Aorta (tissue), 5 donors: ENCODE measurements around the gene RETREG1. TPM values are rescaled to one million over a fixed set of nuclear protein-coding genes. Genes with fewer than 3 reads are reported as not detected.
A peak's percentile ranks its signal among the peaks of the same experiment; 100 is the strongest.

Experiments used
- ATAC-seq: fragments of 200-7000 bp; cut with Tn5 transposase; one replicate; pipeline ENCODE4 v1.9.1; 2022; ENCODE audit warnings: moderate library complexity; ENCODE audit not compliant: low FRiP score
- DNase-seq, 2 donors: peaks; one replicate each; pipeline ENCODE4 v3.0.0-alpha.2; 2020
- H3K27ac ChIP-seq, 2 donors: one replicate each; pipeline ENCODE4 v1.5.1; 2013; ENCODE audit warnings: low read length in 2 of 2, mild to moderate bottlenecking in 2 of 2, moderate library complexity in 2 of 2, control low read depth in 1 of 2, inconsistent platforms in 1 of 2, low read depth in 1 of 2
- H3K27me3 ChIP-seq, 2 donors: one replicate each; pipeline ENCODE4 v1.6.1; 2013; ENCODE audit warnings: control low read depth in 1 of 2, low read length in 1 of 2, mild to moderate bottlenecking in 1 of 2, moderate library complexity in 1 of 2; ENCODE audit not compliant: insufficient read depth in 2 of 2, control insufficient read depth in 1 of 2
- H3K36me3 ChIP-seq, 2 donors: one replicate each; pipeline ENCODE4 v1.6.1; 2013; ENCODE audit warnings: control low read depth in 1 of 2, low read length in 1 of 2, mild to moderate bottlenecking in 1 of 2; ENCODE audit not compliant: insufficient read depth in 2 of 2, control insufficient read depth in 1 of 2
- H3K4me1 ChIP-seq, 2 donors: one replicate each; pipeline ENCODE4 v1.6.1; 2013; ENCODE audit warnings: low read length in 2 of 2, control low read depth in 1 of 2, mild to moderate bottlenecking in 1 of 2, moderate library complexity in 1 of 2; ENCODE audit not compliant: insufficient read depth in 2 of 2, control insufficient read depth in 1 of 2
- H3K4me3 ChIP-seq, 2 donors: one replicate each; pipeline ENCODE4 v1.5.1; 2013; ENCODE audit warnings: low read length in 2 of 2, control low read depth in 1 of 2, mild to moderate bottlenecking in 1 of 2
- H3K9me3 ChIP-seq: one replicate; pipeline ENCODE4 v1.6.1; 2013; ENCODE audit warnings: mild to moderate bottlenecking, low read length; ENCODE audit not compliant: control insufficient read depth
- WGBS, 2 donors: extraction: QIAGEN DNeasy Blood & Tissue Kit; methylation state at CpG; one replicate each; pipeline ENCODE4 v1.1.7; 2013; 5-methylcytosine and 5-hydroxymethylcytosine counted together
- intact Hi-C, 2 donors: fragments of 100-400 bp; cut with DNase I; formaldehyde crosslinking; loops; one replicate each; pipeline versions ENCODE4 v1.14.2 to v1.15.0; 2022
- polyA plus RNA-seq, 2 donors: library from polyadenylated mRNA; stranded (reverse); fragments of 200-250 nt; gene quantifications; one replicate each; pipeline ENCODE4 v1.2.3, GENCODE V29; 2013
- total RNA-seq, 2 donors: library from RNA; stranded (reverse); fragmentation: NEBNext Ultra II Directional; extraction: Animal tissue kit (Norgen Biotek cat#: 25700); gene quantifications; one replicate each; pipeline ENCODE4 v1.2.1, GENCODE V29; 2021
- donor health status: healthy with polysubstance abuse.
- donor health status: Bipolar disorder and iron deficiency.
- donor health status: DM: no; HTN: no; CAD: no.
- donor health status: DM: no; HTN: no; CAD: no.
- donor health status: DM: yes; HTN: yes; CAD: no.

RETREG1 gene
- total and polyA plus RNA-seq, 4 donors: 0.56 to 9.7 (median 4.1) TPM

- no peaks in the 10 kb centered on the region for H3K4me1 ChIP-seq
- 82 to 84% methylated on average over 10 of the region's 10 CpGs for WGBS, 2 donors
- no peaks in the 10 kb centered on the region for H3K9me3 ChIP-seq
- intact Hi-C loops: no loop called here
- no peak overlapping the region for H3K4me3 ChIP-seq
- no peaks in the 10 kb centered on the region for H3K27me3 ChIP-seq
- H3K27ac ChIP-seq: no peak overlapping the region
- DNase-seq: no peak
- no peaks in the 10 kb centered on the region for H3K36me3 ChIP-seq
- ATAC-seq: no peak
Measured at GRCh38 chr5:16521521-16522483, 95.0 kb downstream of the RETREG1 start.

DNA sequence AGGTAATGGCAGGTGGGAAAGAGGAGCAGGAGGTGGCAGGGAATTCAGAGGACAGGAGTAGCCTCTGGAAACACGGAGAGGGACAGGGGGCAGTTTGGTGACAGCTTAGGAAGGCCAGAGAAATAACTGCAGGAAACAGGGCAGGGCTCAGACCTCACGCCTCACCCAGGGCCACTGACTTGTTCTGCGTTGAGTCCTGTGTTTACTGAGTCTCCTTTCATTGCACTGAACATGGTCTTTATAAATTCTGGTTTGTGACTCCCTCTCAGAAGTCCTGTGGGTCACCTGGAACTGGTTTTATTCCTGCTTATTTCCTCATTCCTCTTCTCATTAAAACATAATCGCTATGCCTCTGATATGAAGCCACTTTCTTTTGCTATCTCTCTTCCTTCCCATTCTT is 96.0 kb downstream of the RETREG1 start:
- ATAC-seq (no peak), DNase-seq (no peak)
- no peaks in the 10 kb centered on the region for H3K27me3 ChIP-seq
- H3K27ac ChIP-seq: no peak overlapping the region
- H3K9me3 ChIP-seq: no peaks in the 10 kb centered on the region
- 76 to 83% methylated on average over 4 of the region's 4 CpGs for WGBS, 2 donors
- no peaks in the 10 kb centered on the region for H3K36me3 ChIP-seq
- intact Hi-C loops: no loop called here
- H3K4me1 ChIP-seq: no peaks in the 10 kb centered on the region
- H3K4me3 ChIP-seq: no peak overlapping the region

GRCh38 chr5:16519435-16519834 is 97.4 kb downstream of the RETREG1 start:
- Histone ChIP-seq H3K4me1 (no peaks in the 10 kb centered on the region), H3K27me3 (no peaks in the 10 kb centered on the region), H3K27ac (no peak overlapping the region), H3K36me3 (no peaks in the 10 kb centered on the region), H3K4me3 (no peak overlapping the region), H3K9me3 (no peaks in the 10 kb centered on the region)
- no peak for DNase-seq
- ATAC-seq: no peak
- WGBS, 2 donors: 95 to 97% methylated on average over 4 of the region's 4 CpGs
- intact Hi-C loops: no loop called here

GRCh38 chr5:16518606-16519005 is 98.2 kb downstream of the RETREG1 start:
- DNase-seq (no peak), ATAC-seq (no peak)
- H3K4me3 ChIP-seq: no peak overlapping the region
- no peaks in the 10 kb centered on the region for H3K9me3 ChIP-seq
- 66 to 80% methylated on average over 2 of the region's 2 CpGs for WGBS, 2 donors
- H3K27me3 ChIP-seq: no peaks in the 10 kb centered on the region
- H3K27ac ChIP-seq: no peak overlapping the region
- intact Hi-C loops: no loop called here
- H3K36me3 ChIP-seq: no peaks in the 10 kb centered on the region
- no peaks in the 10 kb centered on the region for H3K4me1 ChIP-seq

DNA sequence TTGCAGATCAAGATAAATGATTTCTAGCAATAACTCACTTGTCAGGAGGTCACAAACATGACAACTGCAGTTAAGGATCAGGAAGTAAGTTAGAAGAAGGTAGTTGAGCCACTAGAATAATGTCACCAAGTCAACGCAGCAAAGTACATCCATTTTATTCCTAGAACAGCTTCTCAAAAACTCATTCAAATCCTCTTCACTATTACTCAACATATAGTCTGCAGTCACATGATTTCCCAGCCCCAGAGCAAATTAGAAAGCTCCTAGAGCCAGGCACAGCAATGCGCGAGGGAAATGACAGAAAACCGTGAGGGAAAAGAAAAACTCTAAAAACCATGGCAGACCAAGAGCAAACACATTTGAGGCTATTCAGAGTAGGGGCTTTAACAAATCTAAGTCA is 101.3 kb downstream of the RETREG1 start:
- WGBS, 2 donors: 50 to 85% methylated on average over 4 of the region's 4 CpGs
- Histone ChIP-seq H3K27ac (no peak overlapping the region), H3K4me3 (no peak overlapping the region), H3K4me1 (no peaks in the 10 kb centered on the region), H3K36me3 (no peaks in the 10 kb centered on the region), H3K27me3 (no peaks in the 10 kb centered on the region), H3K9me3 (no peaks in the 10 kb centered on the region)
- intact Hi-C loops: no loop called here
- ATAC-seq (no peak), DNase-seq (no peak)

GRCh38 chr5:16510098-16510497 is 106.7 kb downstream of the RETREG1 start:
- no peak overlapping the region for H3K27ac ChIP-seq
- ATAC-seq (no peak), DNase-seq (no peak)
- no peaks in the 10 kb centered on the region for H3K27me3 ChIP-seq
- no peaks in the 10 kb centered on the region for H3K4me1 ChIP-seq
- intact Hi-C loops: no loop called here
- H3K36me3 ChIP-seq: no peaks in the 10 kb centered on the region
- H3K9me3 ChIP-seq: no peaks in the 10 kb centered on the region
- H3K4me3 ChIP-seq: no peak overlapping the region
- WGBS, 2 donors: 94 to 96% methylated on average over 3 of the region's 3 CpGs

GRCh38 chr5:16508730-16509531 is 107.9 kb downstream of the RETREG1 start:
- WGBS, 2 donors: 9 to 13% methylated on average over 15 of the region's 15 CpGs
- intact Hi-C loops: no loop called here
- Histone ChIP-seq H3K4me1 (no peaks in the 10 kb centered on the region), H3K27me3 (no peaks in the 10 kb centered on the region), H3K9me3 (no peaks in the 10 kb centered on the region), H3K36me3 (no peaks in the 10 kb centered on the region), H3K4me3 (peak overlapping the region; percentile 4 to 21), H3K27ac (peak overlapping the region in 1 of 2 donors; percentile 90)
- ATAC-seq (peak; percentile 68), DNase-seq (peak in 1 of 2 donors; percentile 53)

- Histone ChIP-seq H3K27me3 (no peaks in the 10 kb centered on the region), H3K4me1 (no peaks in the 10 kb centered on the region), H3K27ac (no peak overlapping the region), H3K36me3 (no peaks in the 10 kb centered on the region), H3K4me3 (no peak overlapping the region), H3K9me3 (no peaks in the 10 kb centered on the region)
- DNase-seq (no peak), ATAC-seq (no peak)
- intact Hi-C loops: no loop called here
Measured at GRCh38 chr5:16507716-16508115, 109.1 kb downstream of the RETREG1 start.
